Caco-2 (cell line): ENCODE data around the gene CERS6. TPM values are rescaled to one million over a fixed set of nuclear protein-coding genes. Genes with fewer than 3 reads are reported as not detected.

ENCODE experiments used
- BruUV-seq: library from RNA; stranded (reverse); fragments of 400-500 nt; replicated peaks from 2 replicates; lab custom pipeline; 2021; lab: Mats Ljungman, UMichigan
- CTCF ChIA-PET: fragments of 300-600 bp; sonication (Branson Sonifier 250); formaldehyde crosslinking; loops from one replicate; lab custom pipeline; 2022; ENCODE audit warnings: antibody characterized with exemption; lab: Charles Lee
- POLR2A ChIA-PET: fragments of 300-600 bp; sonication (Branson Sonifier 250); formaldehyde crosslinking; loops from one replicate; lab custom pipeline; 2022; ENCODE audit warnings: antibody characterized with exemption; lab: Charles Lee
- DNase-seq, 2 experiments: peaks; one replicate each; pipeline versions ENCODE4 v3.0.0 to v3.0.0-alpha.2; 2020 to 2022
- H3K27me3 ChIP-seq: replicated peaks from 2 replicates; pipeline ENCODE4 v1.6.0; 2011; ENCODE audit warnings: low read length; ENCODE audit not compliant: control insufficient read depth, insufficient read depth
- H3K36me3 ChIP-seq: 2 replicates; pipeline ENCODE4 v1.5.1; 2011; ENCODE audit warnings: low read length; ENCODE audit not compliant: control insufficient read depth, insufficient read depth
- H3K4me1 ChIP-seq: fragments of 250-450 bp; sonication (Bioruptor Pico); 2 replicates; pipeline ENCODE4 v1.5.1; 2020; ENCODE audit warnings: mild to moderate bottlenecking
- H3K4me3 ChIP-seq: 2 replicates; pipeline ENCODE4 v1.5.1; 2011; ENCODE audit warnings: low read depth, mild to moderate bottlenecking, control low read depth, low read length
- H3K9me3 ChIP-seq: fragments of 250-450 bp; sonication (Bioruptor Pico); 2 replicates; pipeline ENCODE4 v1.5.1; 2020; ENCODE audit warnings: mild to moderate bottlenecking, moderate library complexity
- H3K27ac Mint-ChIP-seq: one replicate; pipeline ENCODE4 v1.8.0; 2022; ENCODE audit warnings: mixed read lengths; ENCODE audit not compliant: unreplicated experiment
- H3K27me3 Mint-ChIP-seq: one replicate; pipeline ENCODE4 v1.8.0; 2022; ENCODE audit warnings: mixed read lengths; ENCODE audit not compliant: insufficient read depth, unreplicated experiment
- H3K36me3 Mint-ChIP-seq: one replicate; pipeline ENCODE4 v1.8.0; 2022; ENCODE audit warnings: mild to moderate bottlenecking, mixed read lengths; ENCODE audit not compliant: insufficient read depth, unreplicated experiment
- H3K4me1 Mint-ChIP-seq: one replicate; pipeline ENCODE4 v1.8.0; 2022; ENCODE audit warnings: low read depth, mixed read lengths; ENCODE audit not compliant: unreplicated experiment
- H3K4me3 Mint-ChIP-seq: one replicate; pipeline ENCODE4 v1.8.0; 2022; ENCODE audit warnings: mild to moderate bottlenecking, moderate library complexity, mixed read lengths; ENCODE audit not compliant: unreplicated experiment
- H3K9me3 Mint-ChIP-seq: one replicate; pipeline ENCODE4 v1.8.0; 2022; ENCODE audit warnings: mixed read lengths; ENCODE audit not compliant: unreplicated experiment
- CTCF ChIP-seq, 2 experiments: fragments of 200-600 bp in 1 of 2; IDR thresholded peaks; 1 replicate in 1 of 2; 2 replicates in 1 of 2; pipeline versions ENCODE4 v1.5.1 to v1.8.0; 2011 to 2022; ENCODE audit warnings: antibody characterized with exemption in 1 of 2, control low read depth in 1 of 2, inconsistent platforms in 1 of 2, low read depth in 1 of 2, low read length in 1 of 2, mild to moderate bottlenecking in 1 of 2, moderate library complexity in 1 of 2; ENCODE audit not compliant: insufficient read depth in 1 of 2, severe bottlenecking in 1 of 2, unreplicated experiment in 1 of 2
- intact Hi-C: fragments of 100-400 bp; cut with micrococcal nuclease; formaldehyde crosslinking; loops from one replicate; pipeline ENCODE4 v1.10.0; 2022; ENCODE audit not compliant: unreplicated experiment
- total RNA-seq: library from RNA; stranded (reverse); gene quantifications from 2 replicates; pipeline ENCODE4 v1.2.3, GENCODE V29; 2022

Gene CERS6
- total RNA-seq, 1 experiment from 2014 or later, result 32.7 TPM

GRCh38 chr2:168416555-168416954, 39.5 kb upstream of the CERS6 start:
- Histone ChIP-seq H3K27me3 (no peaks in the 10 kb centered on the region), H3K9me3 (peaks cover 11% of the 10 kb centered on the region; the same call in 1 of the 2 replicates), H3K4me1 (no peaks in the 10 kb centered on the region), H3K4me3 (no peak overlapping the region), H3K36me3 (no peaks in the 10 kb centered on the region)
- ChIA-PET POLR2A (no interaction called here), CTCF (no interaction called here)
- Mint-ChIP-seq H3K4me3 (no peak overlapping the region), H3K27ac (no peak overlapping the region), H3K36me3 (no peaks in the 10 kb centered on the region), H3K27me3 (no peaks in the 10 kb centered on the region), H3K4me1 (peaks cover 10% of the 10 kb centered on the region), H3K9me3 (peaks cover 11% of the 10 kb centered on the region)
- TF ChIP-seq CTCF (IDR thresholded peaks at IDR 0.05; ENCODE audit: insufficient read depth in 1 of 2, low read depth in 1 of 2, low read length in 1 of 2, severe bottlenecking in 1 of 2, unreplicated experiment in 1 of 2), result no peak
- no TSS peak for BruUV-seq
- intact Hi-C loops, result no loop called here
- DNase-seq, result no peak

- no TSS peak for BruUV-seq
Observed at GRCh38 chr2:168422584-168422983, 33.5 kb upstream of the CERS6 start.

GRCh38 chr2:168424112-168424951, 31.7 kb upstream of the CERS6 start:
- no peak overlapping the region for H3K4me3 ChIP-seq
- intact Hi-C loops, result no loop called here
- H3K27ac Mint-ChIP-seq, result no peak overlapping the region
- BruUV-seq, result no TSS peak
- peaks cover 3% of the 10 kb centered on the region; the same call in 1 of the 2 replicates for H3K4me1 ChIP-seq
- no peak for TF ChIP-seq CTCF (IDR thresholded peaks at IDR 0.05; ENCODE audit: insufficient read depth in 1 of 2, low read depth in 1 of 2, low read length in 1 of 2, severe bottlenecking in 1 of 2, unreplicated experiment in 1 of 2)
- H3K36me3 Mint-ChIP-seq, result no peaks in the 10 kb centered on the region
- H3K36me3 ChIP-seq, result no peaks in the 10 kb centered on the region
- no peak overlapping the region for H3K4me3 Mint-ChIP-seq
- no peak for DNase-seq
- no peaks in the 10 kb centered on the region for H3K9me3 ChIP-seq
- H3K4me1 Mint-ChIP-seq, result peaks cover 14% of the 10 kb centered on the region
- H3K27me3 ChIP-seq, result no peaks in the 10 kb centered on the region
- POLR2A ChIA-PET, result no interaction called here
- CTCF ChIA-PET, result no interaction called here
- no peaks in the 10 kb centered on the region for H3K27me3 Mint-ChIP-seq
- H3K9me3 Mint-ChIP-seq, result no peaks in the 10 kb centered on the region

More at GRCh38 chr2:168422584-168422983, 33.5 kb upstream of the CERS6 start:
- H3K36me3 Mint-ChIP-seq, result no peaks in the 10 kb centered on the region
- Histone ChIP-seq H3K4me3 (no peak overlapping the region), H3K36me3 (no peaks in the 10 kb centered on the region), H3K27me3 (no peaks in the 10 kb centered on the region), H3K4me1 (peaks cover 3% of the 10 kb centered on the region; the same call in 1 of the 2 replicates), H3K9me3 (no peaks in the 10 kb centered on the region)
- DNase-seq, result no peak
- ChIA-PET CTCF (no interaction called here), POLR2A (no interaction called here)
- no peak for TF ChIP-seq CTCF (IDR thresholded peaks at IDR 0.05; ENCODE audit: insufficient read depth in 1 of 2, low read depth in 1 of 2, low read length in 1 of 2, severe bottlenecking in 1 of 2, unreplicated experiment in 1 of 2)
- no peaks in the 10 kb centered on the region for H3K27me3 Mint-ChIP-seq
- H3K4me1 Mint-ChIP-seq, result peaks cover 10% of the 10 kb centered on the region
- no peak overlapping the region for H3K27ac Mint-ChIP-seq
- no peaks in the 10 kb centered on the region for H3K9me3 Mint-ChIP-seq
- no peak overlapping the region for H3K4me3 Mint-ChIP-seq
- intact Hi-C loops, result no loop called here
